Panc1 (cell line): ENCODE data around the gene LRRC63.

Source experiments
- CTCF ChIP-seq: fragments of 450-650 bp; IDR thresholded peaks from 2 replicates; pipeline ENCODE4 v1.5.1; 2017; ENCODE audit warnings: mild to moderate bottlenecking
- POLR2AphosphoS5 ChIP-seq: IDR thresholded peaks from 2 replicates; pipeline ENCODE4 v1.6.1; 2012; ENCODE audit warnings: mild to moderate bottlenecking, low read depth, low read length, moderate library complexity
- REST ChIP-seq, 2 experiments: IDR thresholded peaks; 2 replicates each; pipeline ENCODE4 v1.6.1; 2011 to 2012; ENCODE audit warnings: low read depth in 2 of 2, control low read depth in 1 of 2, low read length in 1 of 2, mild to moderate bottlenecking in 1 of 2, moderate library complexity in 1 of 2; ENCODE audit not compliant: insufficient read depth in 1 of 2
- SIN3A ChIP-seq: IDR thresholded peaks from 2 replicates; pipeline ENCODE4 v1.6.1; 2012; ENCODE audit warnings: low read depth, mild to moderate bottlenecking, low read length, moderate library complexity, borderline replicate concordance; ENCODE audit not compliant: insufficient read depth
- TCF7L2 ChIP-seq: IDR thresholded peaks from 2 replicates; pipeline ENCODE4 v1.6.1; 2011; ENCODE audit warnings: mild to moderate bottlenecking, low read depth, low read length, inconsistent platforms

- TF ChIP-seq CTCF: no peak
- TF ChIP-seq REST (IDR thresholded peaks at IDR 0.05; ENCODE audit: insufficient read depth in 1 of 2, low read depth in 2 of 2, low read length in 1 of 2): no peak
- no peak for TF ChIP-seq SIN3A
- TF ChIP-seq POLR2AphosphoS5: no peak
- no peak for TF ChIP-seq TCF7L2
These were observed 32.2 kb upstream of the LRRC63 start for GRCh38 chr13:46179491-46179908.
